ENCODE measurements around the gene BAG1.

DNA sequence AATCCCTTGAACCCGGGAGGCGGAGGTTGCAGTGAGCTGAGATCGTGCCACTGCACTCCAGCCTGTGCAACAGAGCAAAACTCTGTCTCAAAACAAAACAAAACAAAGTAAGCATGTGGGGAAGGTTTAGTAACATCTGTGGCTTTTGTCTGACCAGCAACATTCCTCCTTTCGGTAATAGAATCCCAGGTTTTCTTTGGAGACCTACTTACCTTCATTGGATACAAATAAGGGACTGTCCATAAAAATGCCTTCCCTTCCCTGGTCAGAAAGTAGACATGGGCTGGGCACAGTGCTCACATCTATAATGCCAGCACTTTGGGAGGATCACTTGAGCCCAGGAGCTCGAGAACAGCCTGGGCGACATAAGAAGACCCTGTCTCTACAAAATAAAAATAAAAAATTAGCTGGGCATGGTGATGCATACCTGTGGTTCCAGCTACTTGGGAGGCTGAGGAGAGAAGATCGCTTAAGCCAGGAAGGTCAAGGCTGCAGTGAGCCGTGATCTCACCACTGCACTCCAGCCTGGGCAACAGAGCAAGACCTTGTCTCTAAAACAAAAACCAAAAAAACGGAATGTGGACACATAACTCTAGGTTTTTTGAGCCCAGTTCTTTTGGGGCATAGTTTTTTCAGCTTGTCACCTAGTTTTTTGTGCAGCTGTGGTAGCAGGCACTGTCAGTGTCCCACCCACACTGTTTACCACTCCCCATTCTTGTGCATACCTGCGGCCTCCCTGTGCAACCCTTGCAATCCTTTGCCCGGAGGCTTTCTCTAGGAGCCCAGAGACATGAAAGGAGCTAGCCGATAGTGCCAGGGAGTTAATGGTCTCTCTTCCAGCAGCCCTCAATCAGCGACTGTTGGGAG, 33.5 kb downstream of the BAG1 start:
- TF ChIP-seq POLR2A (IDR thresholded peaks at IDR 0.05; ENCODE audit: low read depth, low read length) (no peak), POLR2AphosphoS5 (IDR thresholded peaks at IDR 0.05; ENCODE audit: low read depth, low read length) (no peak)

Measured in GM12892 (cell line).